ENCODE results near the gene KIAA1217. TPM values are rescaled to one million over a fixed set of nuclear protein-coding genes. Genes with fewer than 3 reads are reported as not detected.

Gene KIAA1217
- total and polyA plus RNA-seq, 2 of the 8 experiments (the other 6 are each of a cell fraction or from before 2014, with no cell fraction given) = 4.5 to 15.6 TPM

- H3K23me2 ChIP-seq (ENCODE audit: low read depth, low read length) = no peaks in the 10 kb centered on the region
- no peaks in the 10 kb centered on the region for H3K9me3 ChIP-seq (ENCODE audit: insufficient read depth in 2 of 2, low read depth in 1 of 2, low read length in 1 of 2)
- no peaks in the 10 kb centered on the region for H3K79me1 ChIP-seq (ENCODE audit: low read depth, low read length)
- no peak overlapping the region for H3K18ac ChIP-seq (ENCODE audit: extremely low read depth, low read length)
- no peak overlapping the region for H2BK12ac ChIP-seq (ENCODE audit: low read depth, low read length)
- H3K27me3 ChIP-seq (replicated peaks in 1 of 4; ENCODE audit: control insufficient read depth in 3 of 4, extremely low read depth in 1 of 4, insufficient read depth in 3 of 4, low read length in 3 of 4) = no peaks in the 10 kb centered on the region
- H2BK20ac ChIP-seq (ENCODE audit: low read length) = no peak overlapping the region
- H4K8ac ChIP-seq (ENCODE audit: extremely low read depth, insufficient read depth, low read length) = no peak overlapping the region
- ChIA-PET POLR2A (ENCODE audit: partially characterized antibody) (interaction anchor here (1.0 kb wide), 1 partner anchor 11 kb away, joined by 3 read pairs; no protein-coding TSS in a partner anchor), CTCF (ENCODE audit: partially characterized antibody) (interaction anchor here (0.7 to 1.5 kb wide), 3 partner anchors 16 to 253 kb away, joined by 3 read pairs; no protein-coding TSS in a partner anchor)
- no peak overlapping the region for H2BK120ac ChIP-seq (replicated peaks; ENCODE audit: low read depth, low read length)
- H2AK5ac ChIP-seq (ENCODE audit: low read depth, low read length) = no peak overlapping the region
- no peak overlapping the region for H3K4me2 ChIP-seq (ENCODE audit: insufficient read depth in 1 of 2, low read depth in 2 of 2, low read length in 2 of 2)
- no peak for TF ChIP-seq NRF1 (IDR thresholded peaks at IDR 0.05; ENCODE audit: low read depth, low read length)
- TF ChIP-seq SUZ12 (IDR thresholded peaks at IDR 0.05; ENCODE audit: low read length) = no peak
- no peak for TF ChIP-seq HDAC2 (IDR thresholded peaks at IDR 0.05; ENCODE audit: borderline replicate concordance in 1 of 2, low read depth in 2 of 2, low read length in 2 of 2)
- no peak for TF ChIP-seq SRF (IDR thresholded peaks at IDR 0.05; ENCODE audit: low read depth, low read length)
- TF ChIP-seq TCF12 (IDR thresholded peaks at IDR 0.05; ENCODE audit: low read depth, low read length) = no peak
- TF ChIP-seq YY1 (IDR thresholded peaks at IDR 0.05; ENCODE audit: low read depth, low read length) = no peak
- no peak overlapping the region for H3K4ac ChIP-seq (replicated peaks; ENCODE audit: insufficient read length, low read depth, low read length)
- no peak overlapping the region for H3K23ac ChIP-seq (ENCODE audit: insufficient read length)
- no peak overlapping the region for H2AFZ ChIP-seq (ENCODE audit: low read length)
- no peak for DNase-seq (ENCODE audit: low read depth in 1 of 2, low spot score in 2 of 2)
- 90% methylated on average over 3 of the region's 3 CpGs; no CpG with 5 or more reads in 1 of the 2 experiments for WGBS, 2 experiments (ENCODE audit: extremely low coverage in 1 of 2, insufficient coverage in 1 of 2, insufficient read length in 1 of 2, insufficient replicate concordance in 2 of 2, low coverage in 1 of 2, low lambda C conversion rate in 2 of 2, missing lambda C conversion rate in 1 of 2)
- H2BK5ac ChIP-seq (ENCODE audit: low read depth, low read length) = no peak overlapping the region
- H4K5ac ChIP-seq (ENCODE audit: insufficient read length, low read depth, low read length) = no peak overlapping the region
- no peak overlapping the region for H3K56ac ChIP-seq (replicated peaks; ENCODE audit: insufficient read length, low read depth, low read length)
- H4K91ac ChIP-seq (replicated peaks; ENCODE audit: insufficient read length, low read length) = no peak overlapping the region
- FAIRE-seq = no peak
- H3K4me3 ChIP-seq (ENCODE audit: extremely low read depth in 1 of 4, insufficient read depth in 2 of 4, low read depth in 3 of 4, low read length in 4 of 4) = no peak overlapping the region
- no peaks in the 10 kb centered on the region for H3K36me3 ChIP-seq (ENCODE audit: control insufficient read depth in 2 of 4, insufficient read depth in 4 of 4, low read length in 3 of 4)
- H3K4me1 ChIP-seq (replicated peaks in 1 of 4; ENCODE audit: control insufficient read depth in 3 of 4, insufficient read depth in 4 of 4, low read length in 3 of 4) = no peaks in the 10 kb centered on the region; a peak in 1 of 7 replicates
- no peak overlapping the region for H3K14ac ChIP-seq (ENCODE audit: insufficient read length)
- no peaks in the 10 kb centered on the region for H3K79me2 ChIP-seq (ENCODE audit: control insufficient read depth in 1 of 2, insufficient read depth in 2 of 2, low read length in 2 of 2)
- no peaks in the 10 kb centered on the region for H4K20me1 ChIP-seq (replicated peaks in 1 of 2; ENCODE audit: control insufficient read depth in 1 of 2, insufficient read depth in 2 of 2, low read length in 2 of 2)
- H3K27ac ChIP-seq (ENCODE audit: low read depth, low read length) = no peak overlapping the region
- no peak overlapping the region for H2BK15ac ChIP-seq (ENCODE audit: low read length)
- no peak overlapping the region for H3K9ac ChIP-seq (replicated peaks in 1 of 4; ENCODE audit: extremely low read depth in 1 of 4, low read depth in 3 of 4, low read length in 3 of 4)
Observed at GRCh38 chr10:24277277-24277676, 68.3 kb downstream of the KIAA1217 start.

Measured in H1 (cell line).